Testis (tissue), 2 donors: ENCODE measurements around the gene MIGA2.
A peak's percentile ranks its signal among the peaks of the same experiment; 100 is the strongest.

Experiments used
- CTCF ChIP-seq, 3 experiments: fragments of 450-650 bp in 2 of 3; fragments of 200-600 bp in 1 of 3; sonication (generic) in 1 of 3; IDR thresholded peaks; one replicate each; pipeline ENCODE4 v1.5.1; 2016 to 2019; ENCODE audit warnings: antibody characterized with exemption in 3 of 3, mild to moderate bottlenecking in 2 of 3, moderate library complexity in 1 of 3
- POLR2A ChIP-seq: fragments of 450-650 bp; IDR thresholded peaks from one replicate; pipeline ENCODE4 v1.6.1; 2017; ENCODE audit warnings: antibody characterized with exemption, mild to moderate bottlenecking, moderate library complexity

- TF ChIP-seq POLR2A (no peak), CTCF (IDR thresholded peaks at IDR 0.05) (peak in 1 of 3 experiments; percentile 5)
These were observed 29.2 kb upstream of the MIGA2 start for GRCh38 chr9:129007035-129007765.
